Camera-type eye (tissue), 1 donor: ENCODE data around the gene SPDYE2B. TPM values are rescaled to one million over a fixed set of nuclear protein-coding genes. Genes with fewer than 3 reads are reported as not detected.

Experiments
- total RNA-seq: library from RNA; depleted of rRNA; stranded (reverse); fragments of >200 nt; gene quantifications from one replicate; pipeline ENCODE4 v1.2.3, GENCODE V29; 2014

Gene SPDYE2B, protein sequence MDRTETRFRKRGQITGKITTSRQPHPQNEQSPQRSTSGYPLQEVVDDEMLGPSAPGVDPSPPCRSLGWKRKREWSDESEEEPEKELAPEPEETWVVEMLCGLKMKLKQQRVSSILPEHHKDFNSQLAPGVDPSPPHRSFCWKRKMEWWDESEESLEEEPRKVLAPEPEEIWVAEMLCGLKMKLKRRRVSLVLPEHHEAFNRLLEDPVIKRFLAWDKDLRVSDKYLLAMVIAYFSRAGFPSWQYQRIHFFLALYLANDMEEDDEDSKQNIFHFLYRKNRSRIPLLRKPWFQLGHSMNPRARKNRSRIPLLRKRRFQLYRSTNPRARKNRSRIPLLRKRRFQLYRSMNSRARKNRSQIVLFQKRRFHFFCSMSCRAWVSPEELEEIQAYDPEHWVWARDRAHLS
- total RNA-seq, result not detected

DNA sequence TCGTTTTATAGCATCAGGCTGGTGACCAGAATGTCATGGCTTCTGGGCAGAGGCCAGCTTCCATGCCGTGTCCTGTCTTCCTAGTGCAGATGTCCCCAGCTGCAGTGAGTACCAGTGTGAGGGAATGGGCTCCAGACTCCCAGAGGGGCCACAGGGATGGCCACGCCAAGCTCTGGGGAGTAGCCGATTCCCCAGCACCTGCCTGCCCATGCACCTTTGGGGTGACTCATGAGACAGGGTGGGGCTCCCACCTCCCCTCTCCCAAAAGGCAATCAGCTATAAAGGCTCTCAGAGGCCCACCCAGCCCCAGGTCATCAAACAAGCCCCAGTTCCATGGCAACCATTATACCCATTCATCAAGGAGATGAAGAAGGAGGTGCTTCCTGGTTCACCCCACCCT, at the start of gene SPDYE2B:
Gene SPDYE2B, plus strand, starts transcription at position 396 of the 400 bp plus-strand sequence. CDS start 2,030 bp downstream, outside the sequence.

DNA sequence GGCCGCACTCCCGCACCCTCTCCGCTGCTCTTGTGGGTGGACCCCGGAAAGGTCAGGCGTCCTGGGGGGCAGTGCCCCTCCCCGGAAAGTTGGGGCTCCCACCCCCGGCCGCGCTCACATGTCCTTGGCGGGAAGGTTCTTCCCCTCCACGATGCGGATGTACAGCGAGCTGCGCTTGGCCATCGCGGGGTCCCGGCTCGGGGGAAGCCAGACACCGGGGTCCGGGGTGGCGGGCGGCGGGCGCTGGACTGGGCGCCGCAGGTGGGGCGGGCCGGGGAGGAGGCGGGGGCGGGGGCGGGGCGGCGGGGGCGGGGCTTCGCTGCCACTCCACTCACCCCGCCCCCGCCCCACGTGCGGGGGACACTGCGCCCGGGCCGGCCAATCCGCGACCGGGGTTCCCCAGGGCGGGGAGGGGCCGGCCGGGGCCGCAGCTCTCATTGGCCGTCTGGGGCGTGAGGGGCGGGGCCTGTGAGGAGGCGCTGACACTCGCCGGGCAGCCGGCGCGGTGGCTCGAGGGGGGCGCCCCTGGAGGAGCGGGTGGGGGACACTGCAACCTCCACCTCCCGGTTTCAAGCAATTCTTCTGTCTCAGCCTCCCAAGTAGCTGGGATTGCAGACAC, 33.5 kb upstream of the SPDYE2B start, which contains the start of gene RASA4:
Gene RASA4, minus strand, starts transcription at position 250 of the 619 bp plus-strand sequence. Its CDS starts 67 bp downstream, at position 183.

DNA sequence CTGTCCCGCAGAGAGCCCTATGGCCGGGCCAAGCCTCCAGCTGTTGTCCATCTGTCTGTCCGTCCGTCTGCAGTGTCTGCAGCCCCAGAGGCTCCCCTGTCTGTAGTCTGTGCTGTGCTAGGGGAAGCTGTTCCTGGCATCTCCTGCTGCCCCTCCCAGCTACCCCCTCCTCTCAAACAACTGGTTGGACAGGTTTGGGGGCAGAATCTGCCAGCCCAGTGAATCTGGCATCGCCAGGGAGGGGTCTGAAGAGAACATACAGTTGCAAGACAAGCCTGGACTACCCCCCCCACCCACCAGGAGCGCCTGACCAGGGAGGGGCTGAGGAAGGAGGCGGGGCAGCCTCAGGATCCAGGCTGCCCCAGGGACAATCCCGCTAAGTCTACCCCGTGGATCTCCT, 7.4 kb upstream of the SPDYE2B start, which contains the start of gene UPK3BL1:
Gene UPK3BL1, minus strand, starts transcription at position 101 of the 400 bp plus-strand sequence. Its CDS starts 50 bp downstream, at position 51.

DNA sequence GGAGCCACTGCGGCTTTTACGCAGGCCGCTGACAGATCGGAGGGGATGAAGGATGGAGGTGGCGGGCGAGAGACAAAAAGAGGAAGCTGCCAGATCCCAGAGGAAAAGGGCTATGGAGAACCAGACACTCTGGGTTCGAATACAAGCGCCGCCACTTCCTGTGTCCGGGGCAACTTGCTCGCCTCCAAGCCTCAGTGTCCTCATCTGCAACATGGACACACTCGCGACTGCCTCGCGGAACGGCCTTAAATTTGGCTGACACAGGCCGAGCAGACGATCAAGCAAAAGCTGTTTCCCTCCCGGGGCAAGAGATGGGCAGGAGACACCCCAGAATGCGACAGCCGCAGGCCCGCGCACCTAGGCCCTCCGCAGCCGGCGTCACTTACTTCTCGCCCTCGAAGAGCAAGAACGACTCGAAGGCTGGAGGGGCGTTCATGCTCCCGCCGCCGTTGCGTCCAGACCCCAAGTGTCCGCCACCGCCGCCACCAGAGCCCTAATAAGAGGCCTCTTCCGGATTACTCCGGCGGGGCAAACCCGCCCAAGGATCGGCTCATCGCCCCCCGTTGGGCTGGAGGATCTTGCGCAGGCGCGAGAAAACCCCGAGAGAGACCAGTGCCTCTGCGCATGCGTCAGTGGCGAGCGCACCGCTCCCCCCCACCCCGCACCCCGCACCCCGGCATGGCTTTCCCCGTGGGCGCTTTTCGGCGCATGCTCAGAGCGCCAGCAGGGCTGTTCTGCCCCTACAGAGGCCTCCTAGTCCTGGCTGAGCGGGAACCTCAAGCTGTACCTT, 21.2 kb downstream of the SPDYE2B start, which contains the start of gene POLR2J2:
Gene POLR2J2, minus strand, starts transcription at position 498 of the 790 bp plus-strand sequence. Its CDS starts 62 bp downstream, at position 436.

Other genes with a start within 250 kb of the SPDYE2B start
- 41.8 TPM for gene ORAI2, start 216.7 kb upstream of the SPDYE2B start, total RNA-seq
- gene ALKBH4, start 185.5 kb upstream of the SPDYE2B start, total RNA-seq, result 29.9 TPM
- 26.1 TPM for gene LRWD1, start 185.3 kb upstream of the SPDYE2B start, total RNA-seq
- gene POLR2J, start 171.4 kb upstream of the SPDYE2B start, total RNA-seq, result 5.1 TPM
- 42.7 TPM for gene RASA4B, start 132.5 kb upstream of the SPDYE2B start, total RNA-seq
- 64.4 TPM for gene UPK3BL2, start 106.6 kb upstream of the SPDYE2B start, total RNA-seq
- gene SPDYE2, start 99.1 kb upstream of the SPDYE2B start, total RNA-seq, result 0.27 TPM
- gene POLR2J3, start 77.7 kb upstream of the SPDYE2B start, total RNA-seq, result 36.0 TPM
- gene RASA4, start 33.6 kb upstream of the SPDYE2B start, total RNA-seq, result 208 TPM
- gene UPK3BL1, start 7.5 kb upstream of the SPDYE2B start, total RNA-seq, result 181 TPM
- 7.2 TPM for gene POLR2J2, start 21.3 kb downstream of the SPDYE2B start, total RNA-seq
- 25.0 TPM for gene FAM185A, start 98.7 kb downstream of the SPDYE2B start, total RNA-seq